HTERT RPE-1 (cell line): ENCODE results near the gene SPATA16.
"Not testable (repeated sequence)": the region's sequence is repeated elsewhere in the genome, so short reads cannot be mapped to it uniquely, and the experiment has no call there.

Source experiments
- in situ Hi-C: fragments of 300-500 bp; cut with MboI; formaldehyde crosslinking; loops from 4 replicates; pipeline ENCODE4 v1.14.3; 2020; ENCODE audit warnings: low sequenced_read_pairs

The SPATA16 gene

DNA sequence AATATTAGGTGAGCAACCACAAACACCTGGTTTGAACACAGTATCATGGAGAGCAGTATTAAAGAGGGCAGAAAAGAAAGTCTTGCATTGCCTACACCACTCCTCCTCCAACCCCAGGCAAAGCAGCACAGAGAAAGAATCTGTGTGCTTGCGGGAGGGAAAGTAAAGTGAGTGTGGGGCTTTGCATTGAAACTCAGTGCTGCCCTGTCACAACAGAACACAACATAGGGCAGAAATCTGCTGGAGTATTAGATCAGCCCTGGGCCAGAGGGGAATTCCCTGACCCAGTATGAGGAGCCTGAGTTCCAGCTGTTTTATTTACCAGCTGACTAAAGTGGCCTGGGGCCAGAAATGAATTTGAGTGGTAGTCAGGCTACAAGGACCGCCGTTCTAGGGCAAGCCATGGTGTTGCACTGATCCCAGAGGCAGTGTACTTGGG is 75.5 kb downstream of the SPATA16 start:
- in situ Hi-C loops = no loop called here

DNA sequence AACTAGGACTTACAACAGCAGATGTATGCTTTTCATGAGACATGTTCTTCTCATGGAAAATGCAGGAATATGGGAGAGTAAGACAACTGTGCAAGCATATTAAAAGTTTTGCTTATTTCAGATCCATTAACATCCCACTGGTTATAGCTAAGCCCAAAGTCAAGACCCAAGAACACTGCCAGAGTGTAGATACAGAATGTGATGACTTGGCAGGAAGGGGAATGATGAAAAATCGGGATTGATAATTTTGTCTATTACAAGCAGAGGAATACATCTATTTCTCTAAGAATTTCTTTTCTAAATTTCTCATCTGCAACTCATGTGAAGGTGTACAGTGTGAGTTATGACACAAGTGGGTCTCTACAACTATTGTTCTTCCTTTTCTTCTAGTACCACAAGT is 76.4 kb downstream of the SPATA16 start:
- in situ Hi-C loops = no loop called here

DNA sequence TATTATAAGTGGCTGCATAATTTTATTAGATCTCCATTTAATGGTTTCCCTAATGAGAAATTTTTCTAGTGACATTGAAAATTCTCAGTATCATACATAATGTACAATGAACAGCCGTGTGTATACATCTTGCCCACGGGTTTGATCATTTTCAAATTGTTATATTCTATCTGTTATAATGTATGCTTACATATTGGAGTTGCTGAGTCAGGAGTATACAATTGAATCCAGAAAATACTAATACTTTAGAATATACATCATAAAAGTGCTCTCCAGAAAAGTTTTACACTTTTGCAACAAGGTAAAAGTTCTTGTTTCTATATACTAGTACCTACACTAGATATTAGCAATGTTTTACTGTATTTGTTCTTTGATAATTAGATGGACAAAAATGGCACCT is 82.8 kb downstream of the SPATA16 start:
- in situ Hi-C loops = no loop called here

- in situ Hi-C loops = no loop called here
Measured at GRCh38 chr3:173055228-173055933, 85.7 kb downstream of the SPATA16 start.

GRCh38 chr3:173049360-173049759 is 91.7 kb downstream of the SPATA16 start:
- in situ Hi-C loops = no loop called here

GRCh38 chr3:173045770-173046382 is 95.2 kb downstream of the SPATA16 start:
- in situ Hi-C loops = no loop called here

DNA sequence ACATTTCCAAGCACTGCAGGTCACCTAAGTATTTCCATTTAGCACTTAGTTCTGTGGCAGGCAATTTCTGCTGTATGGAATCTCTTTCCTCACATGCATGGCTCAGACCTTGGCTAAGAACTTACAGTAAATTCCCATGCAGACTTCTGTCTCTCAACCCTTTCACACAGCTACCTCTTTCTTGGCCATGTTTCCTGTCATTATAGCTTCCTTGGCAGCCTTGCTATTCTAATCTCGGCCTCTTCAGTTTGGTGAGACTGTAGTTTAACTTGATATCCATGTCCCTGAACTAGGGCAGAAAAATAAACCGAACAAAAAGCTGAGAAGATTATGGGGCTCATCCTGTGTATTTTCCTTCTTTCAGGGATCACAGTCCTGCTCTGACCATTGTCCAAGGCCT is 96.0 kb downstream of the SPATA16 start:
- in situ Hi-C loops = no loop called here

DNA sequence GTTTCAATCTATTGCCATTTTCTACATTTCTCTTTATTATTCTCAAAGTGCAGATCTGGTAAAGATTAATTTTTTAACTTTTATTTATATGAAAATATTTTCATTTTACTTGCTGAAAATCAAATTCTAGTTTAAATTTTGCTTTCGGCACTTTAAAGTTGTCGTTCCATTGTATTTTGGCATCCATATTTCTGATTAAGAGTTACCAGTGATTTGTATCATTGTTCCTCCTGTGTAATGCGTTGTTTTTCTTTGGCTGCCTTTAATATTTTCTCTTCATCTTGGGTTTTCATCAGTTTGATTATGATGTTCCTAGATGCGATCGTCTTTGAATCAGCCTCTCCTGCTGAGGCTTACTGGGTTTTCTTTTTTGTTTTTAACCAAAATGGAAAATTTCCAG is 97.3 kb downstream of the SPATA16 start:
- in situ Hi-C loops = no loop called here

GRCh38 chr3:173038484-173038871 is 102.6 kb downstream of the SPATA16 start:
- in situ Hi-C loops = no loop called here

- in situ Hi-C loops = no loop called here
Measured at GRCh38 chr3:173037840-173038483, 103.1 kb downstream of the SPATA16 start.

GRCh38 chr3:173030273-173030672 is 110.8 kb downstream of the SPATA16 start:
- in situ Hi-C loops = no loop called here

GRCh38 chr3:173028351-173028750 is 112.7 kb downstream of the SPATA16 start:
- in situ Hi-C loops = no loop called here

DNA sequence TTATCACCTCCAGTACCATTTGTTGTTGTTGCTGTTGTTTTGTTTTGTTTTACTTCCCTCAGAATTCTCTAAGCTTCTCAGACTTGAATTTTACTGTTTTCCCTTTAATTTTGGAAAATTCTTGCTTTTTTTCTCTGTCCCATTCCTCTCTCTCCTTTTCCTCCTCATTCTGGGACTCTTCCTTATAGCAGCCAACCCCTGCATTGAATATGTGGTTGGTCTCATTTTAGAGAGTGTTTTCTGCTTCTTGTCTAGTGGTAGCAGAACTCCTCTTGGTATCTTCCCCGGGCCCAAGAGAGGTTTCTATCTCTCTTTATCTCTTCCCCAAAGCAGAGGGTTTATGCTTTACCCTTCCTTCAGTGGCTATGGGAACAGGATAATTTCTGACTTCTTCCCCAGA is 113.6 kb downstream of the SPATA16 start:
- in situ Hi-C loops = no loop called here

DNA sequence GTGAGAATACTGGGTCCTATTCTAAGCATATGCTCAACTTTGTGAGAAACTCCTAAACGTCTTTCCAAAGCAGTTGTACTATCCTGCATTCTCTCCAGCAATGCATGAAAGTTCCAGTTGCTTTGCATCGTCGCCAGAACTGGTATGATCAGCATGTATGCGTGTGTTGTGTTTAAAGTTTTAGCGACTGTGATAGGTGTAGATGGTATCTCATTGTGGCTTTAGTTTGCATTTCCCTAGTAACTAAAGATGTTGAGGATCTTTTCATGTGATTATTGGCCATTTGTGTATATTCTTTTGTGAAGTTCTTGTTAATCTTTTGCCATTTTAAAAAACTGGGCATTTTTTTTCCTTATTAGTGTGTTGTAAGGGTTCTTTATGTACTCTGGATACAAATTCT is 115.1 kb downstream of the SPATA16 start:
- in situ Hi-C loops = no loop called here

GRCh38 chr3:173021547-173022185 is 119.4 kb downstream of the SPATA16 start:
- in situ Hi-C loops = no loop called here

DNA sequence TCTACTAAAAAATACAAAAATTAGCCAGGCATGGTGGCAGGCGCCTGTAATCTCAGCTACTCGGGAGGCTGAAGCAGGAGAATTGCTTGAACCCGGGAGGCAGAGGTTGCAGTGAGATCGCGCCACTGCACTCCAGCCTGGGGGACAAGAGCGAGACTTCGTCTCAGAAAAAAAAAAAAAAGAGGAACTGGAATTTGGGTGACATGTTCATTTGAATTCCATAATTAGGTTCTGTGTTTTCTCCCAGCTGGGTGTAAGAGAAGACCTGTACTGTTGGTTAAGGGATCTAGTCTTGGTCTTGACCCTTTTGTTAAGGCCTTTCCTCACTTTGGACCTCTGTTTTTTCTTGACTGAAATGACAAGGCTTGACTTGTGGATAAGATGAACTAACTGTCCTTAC is 120.9 kb downstream of the SPATA16 start:
- in situ Hi-C loops = not testable (repeated sequence)

- in situ Hi-C loops = no loop called here
Measured at GRCh38 chr3:173019378-173019777, 121.7 kb downstream of the SPATA16 start.

GRCh38 chr3:173018758-173019157 is 122.3 kb downstream of the SPATA16 start:
- in situ Hi-C loops = no loop called here

DNA sequence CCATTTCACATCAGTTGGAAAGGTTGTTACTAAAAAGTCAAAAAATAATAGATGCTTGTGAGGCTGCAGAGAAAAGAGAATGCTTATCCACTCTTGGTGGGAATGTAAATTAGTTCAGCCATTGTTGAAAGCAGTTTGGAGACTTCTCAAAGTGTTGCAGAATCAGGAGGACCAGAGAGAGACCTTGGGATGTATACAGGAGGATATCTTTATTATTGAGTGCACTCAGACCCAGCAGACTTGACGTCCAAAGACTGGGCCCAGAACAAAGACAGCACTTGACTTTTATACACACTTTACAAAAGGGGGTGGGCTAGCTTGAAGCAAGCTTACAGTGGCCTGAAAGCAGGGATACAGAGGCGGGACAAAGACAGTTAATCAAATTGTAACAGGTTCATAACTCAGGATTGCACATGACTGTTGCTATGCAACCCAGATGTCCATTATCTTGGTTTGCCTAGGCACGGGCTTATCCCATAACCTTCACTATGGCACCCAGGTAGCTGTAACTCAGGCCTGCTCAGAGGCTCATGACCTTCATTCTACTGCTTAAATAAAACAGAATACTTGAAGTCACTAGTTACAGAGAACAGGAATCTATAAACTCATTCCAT is 127.7 kb downstream of the SPATA16 start:
- in situ Hi-C loops = no loop called here

DNA sequence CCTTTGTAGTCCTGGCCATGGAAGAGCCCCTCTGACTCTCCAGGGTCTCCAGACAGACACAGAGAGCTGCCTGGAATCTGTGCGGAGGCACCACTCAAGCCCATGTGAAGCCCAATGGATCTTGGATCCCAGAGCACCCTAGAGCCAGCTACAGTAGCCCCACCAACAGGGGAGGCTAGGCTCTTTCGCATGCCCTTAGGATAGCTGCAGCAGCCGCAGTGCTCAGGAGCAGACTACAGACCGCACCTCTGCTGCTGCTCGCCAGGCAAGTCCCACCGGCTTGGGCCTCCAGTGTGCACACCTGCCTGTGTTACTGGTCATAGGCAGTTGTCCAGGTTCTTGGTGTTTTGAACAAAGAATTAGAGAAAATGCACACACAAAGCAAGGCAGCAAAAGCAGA is 131.6 kb downstream of the SPATA16 start:
- in situ Hi-C loops = no loop called here

DNA sequence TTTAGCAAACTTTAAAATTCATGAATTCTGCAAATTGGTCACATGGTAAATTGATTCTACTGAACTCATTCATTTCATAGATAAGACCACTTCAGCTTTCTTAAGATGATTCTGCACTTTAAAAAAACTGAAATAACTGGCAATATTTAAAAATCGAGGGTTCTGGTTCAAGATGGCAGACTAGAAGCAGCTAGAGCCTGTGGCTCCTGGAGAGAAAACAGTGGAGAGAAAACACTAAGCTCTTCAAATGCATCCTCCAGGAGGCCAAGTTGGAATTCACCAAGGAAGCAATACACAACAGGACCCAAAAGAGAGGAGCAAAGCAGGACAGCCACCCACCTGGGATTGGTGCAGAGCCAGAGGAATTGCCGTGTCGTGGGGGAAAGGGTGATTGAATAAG is 132.1 kb downstream of the SPATA16 start:
- in situ Hi-C loops = no loop called here
